GM21447 (cell line): ENCODE measurements around the gene CCAR1.
"Not testable (repeated sequence)": the region's sequence is repeated elsewhere in the genome, so short reads cannot be mapped to it uniquely, and the experiment has no call there.

Experiments
- ATAC-seq: cut with Tn5 transposase; IDR thresholded peaks from one replicate; pipeline ENCODE4 v1.9.1; 2021; ENCODE audit not compliant: unreplicated experiment

CCAR1 gene

GRCh38 chr10:68720793-68721672 lies at the start of gene CCAR1:
Gene CCAR1, plus strand, starts transcription at chr10:68721239. Its CDS starts 1,266 bp downstream, at chr10:68722505.
- peak; percentile 98 for ATAC-seq

GRCh38 chr10:68684413-68684812 lies 36.6 kb upstream of the CCAR1 start:
- ATAC-seq: peak; percentile 77

- no peak for ATAC-seq
Observed at GRCh38 chr10:68696018-68696417, 25.0 kb upstream of the CCAR1 start.

- no peak for ATAC-seq
Observed at GRCh38 chr10:68697106-68697505, 23.9 kb upstream of the CCAR1 start.

- ATAC-seq: no peak
Observed at GRCh38 chr10:68700197-68700596, 20.8 kb upstream of the CCAR1 start.

GRCh38 chr10:68705548-68705947 lies 15.5 kb upstream of the CCAR1 start:
- ATAC-seq: no peak

- not testable (repeated sequence) for ATAC-seq
Observed at GRCh38 chr10:68708987-68709386, 12.1 kb upstream of the CCAR1 start.

- not testable (repeated sequence) for ATAC-seq
Observed at GRCh38 chr10:68713065-68713464, 8.0 kb upstream of the CCAR1 start.

- ATAC-seq: no peak
Observed at GRCh38 chr10:68717435-68717834, 3.6 kb upstream of the CCAR1 start.

- ATAC-seq: peak; percentile 20
Observed at GRCh38 chr10:68721673-68722335, 765 bp downstream of the CCAR1 start.

GRCh38 chr10:68725016-68725415 lies 4.0 kb downstream of the CCAR1 start:
- no peak for ATAC-seq

GRCh38 chr10:68727146-68727545 lies 6.1 kb downstream of the CCAR1 start:
- ATAC-seq: no peak

- no peak for ATAC-seq
Observed at GRCh38 chr10:68732651-68733050, 11.6 kb downstream of the CCAR1 start.

- ATAC-seq: no peak
Observed at GRCh38 chr10:68734349-68734748, 13.3 kb downstream of the CCAR1 start.

GRCh38 chr10:68735119-68735518 lies 14.1 kb downstream of the CCAR1 start:
- ATAC-seq: no peak

GRCh38 chr10:68735739-68736138 lies 14.7 kb downstream of the CCAR1 start:
- not testable (repeated sequence) for ATAC-seq

GRCh38 chr10:68740676-68741075 lies 19.6 kb downstream of the CCAR1 start:
- not testable (repeated sequence) for ATAC-seq

GRCh38 chr10:68742397-68742796 lies 21.4 kb downstream of the CCAR1 start:
- ATAC-seq: no peak

- ATAC-seq: no peak
Observed at GRCh38 chr10:68752711-68753350, 31.8 kb downstream of the CCAR1 start.

- no peak for ATAC-seq
Observed at GRCh38 chr10:68756246-68756645, 35.2 kb downstream of the CCAR1 start.

- ATAC-seq: no peak
Observed at GRCh38 chr10:68756766-68757165, 35.7 kb downstream of the CCAR1 start.
